IPS-20b (cell line): Measurements from ENCODE around the gene MEAF6.

Experiments
- H3K27ac ChIP-seq: one replicate; pipeline ENCODE4 v1.5.1; 2013; ENCODE audit warnings: low read length
- H3K27me3 ChIP-seq: 2 replicates; pipeline ENCODE4 v1.6.1; 2013; ENCODE audit warnings: mild to moderate bottlenecking, low read length, inconsistent platforms; ENCODE audit not compliant: insufficient read depth
- H3K36me3 ChIP-seq: 2 replicates; pipeline ENCODE4 v1.6.1; 2013; ENCODE audit warnings: low read depth, mild to moderate bottlenecking, inconsistent platforms, low read length, moderate library complexity; ENCODE audit not compliant: insufficient read depth
- H3K4me1 ChIP-seq: 2 replicates; pipeline ENCODE4 v1.6.1; 2013; ENCODE audit warnings: mild to moderate bottlenecking, control low read depth, inconsistent platforms, low read length, moderate library complexity; ENCODE audit not compliant: insufficient read depth
- H3K4me3 ChIP-seq: 2 replicates; pipeline ENCODE4 v1.5.1; 2013; ENCODE audit warnings: mild to moderate bottlenecking, low read length, inconsistent platforms
- H3K9ac ChIP-seq: 2 replicates; pipeline ENCODE4 v1.6.1; 2013; ENCODE audit warnings: low read depth, mild to moderate bottlenecking, inconsistent platforms, low read length, moderate library complexity
- H3K9me3 ChIP-seq: 2 replicates; pipeline ENCODE4 v1.6.1; 2013; ENCODE audit warnings: mild to moderate bottlenecking, low read depth, low read length, inconsistent platforms; ENCODE audit not compliant: insufficient read depth

Gene MEAF6

DNA sequence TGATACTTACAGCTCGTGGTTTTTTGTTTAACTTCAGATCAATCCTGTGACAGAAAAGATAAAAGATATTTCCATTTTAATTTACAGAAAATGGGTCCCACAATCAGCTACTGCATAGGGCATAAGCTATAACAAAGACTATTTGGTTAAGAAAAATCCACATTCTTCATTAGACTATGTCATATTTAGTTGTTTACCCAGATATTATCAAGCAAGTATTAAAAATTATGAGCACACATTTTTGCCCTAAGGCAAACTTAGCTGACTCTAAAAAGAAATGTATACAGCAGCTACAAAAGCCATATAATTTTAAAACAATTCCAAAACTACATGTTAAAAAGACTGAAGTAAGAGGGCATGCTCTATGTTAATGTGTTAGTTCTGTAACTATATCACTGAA is 18.7 kb downstream of the MEAF6 start:
- Histone ChIP-seq H3K4me1 (no peaks in the 10 kb centered on the region), H3K27me3 (no peaks in the 10 kb centered on the region), H3K4me3 (no peak overlapping the region), H3K9me3 (no peaks in the 10 kb centered on the region), H3K36me3 (peaks cover 51% of the 10 kb centered on the region), H3K27ac (no peak overlapping the region), H3K9ac (no peak overlapping the region)

- no peak overlapping the region for H3K4me3 ChIP-seq
- no peak overlapping the region for H3K9ac ChIP-seq
- H3K27ac ChIP-seq, result no peak overlapping the region
- H3K27me3 ChIP-seq, result no peaks in the 10 kb centered on the region
- peaks cover 37% of the 10 kb centered on the region; the same call in 1 of the 2 replicates for H3K36me3 ChIP-seq
- H3K4me1 ChIP-seq, result no peaks in the 10 kb centered on the region
- H3K9me3 ChIP-seq, result no peaks in the 10 kb centered on the region
Measured at GRCh38 chr1:37493336-37494098, 21.0 kb downstream of the MEAF6 start.

DNA sequence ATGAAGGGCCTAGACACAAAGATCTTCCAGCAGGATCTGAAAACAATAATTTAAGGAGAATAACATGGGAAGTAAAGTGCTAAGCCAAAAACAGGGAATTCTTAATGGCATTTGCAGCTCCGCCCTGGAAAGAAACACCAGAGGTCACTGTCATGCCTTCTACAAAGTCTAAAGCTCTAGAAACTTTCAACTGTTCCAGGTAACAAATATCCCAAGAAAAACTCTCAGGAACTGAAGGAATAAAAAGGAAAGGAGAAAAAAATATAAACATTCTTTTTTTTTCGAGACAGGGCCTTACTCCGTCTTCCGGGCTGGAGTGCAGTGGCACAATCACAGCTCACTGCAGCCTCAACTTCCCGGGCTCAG is 27.0 kb downstream of the MEAF6 start:
- no peak overlapping the region for H3K4me3 ChIP-seq
- peaks cover 30% of the 10 kb centered on the region for H3K36me3 ChIP-seq
- H3K9me3 ChIP-seq, result no peaks in the 10 kb centered on the region
- H3K27ac ChIP-seq, result no peak overlapping the region
- H3K9ac ChIP-seq, result no peak overlapping the region
- no peaks in the 10 kb centered on the region for H3K27me3 ChIP-seq
- H3K4me1 ChIP-seq, result no peaks in the 10 kb centered on the region

DNA sequence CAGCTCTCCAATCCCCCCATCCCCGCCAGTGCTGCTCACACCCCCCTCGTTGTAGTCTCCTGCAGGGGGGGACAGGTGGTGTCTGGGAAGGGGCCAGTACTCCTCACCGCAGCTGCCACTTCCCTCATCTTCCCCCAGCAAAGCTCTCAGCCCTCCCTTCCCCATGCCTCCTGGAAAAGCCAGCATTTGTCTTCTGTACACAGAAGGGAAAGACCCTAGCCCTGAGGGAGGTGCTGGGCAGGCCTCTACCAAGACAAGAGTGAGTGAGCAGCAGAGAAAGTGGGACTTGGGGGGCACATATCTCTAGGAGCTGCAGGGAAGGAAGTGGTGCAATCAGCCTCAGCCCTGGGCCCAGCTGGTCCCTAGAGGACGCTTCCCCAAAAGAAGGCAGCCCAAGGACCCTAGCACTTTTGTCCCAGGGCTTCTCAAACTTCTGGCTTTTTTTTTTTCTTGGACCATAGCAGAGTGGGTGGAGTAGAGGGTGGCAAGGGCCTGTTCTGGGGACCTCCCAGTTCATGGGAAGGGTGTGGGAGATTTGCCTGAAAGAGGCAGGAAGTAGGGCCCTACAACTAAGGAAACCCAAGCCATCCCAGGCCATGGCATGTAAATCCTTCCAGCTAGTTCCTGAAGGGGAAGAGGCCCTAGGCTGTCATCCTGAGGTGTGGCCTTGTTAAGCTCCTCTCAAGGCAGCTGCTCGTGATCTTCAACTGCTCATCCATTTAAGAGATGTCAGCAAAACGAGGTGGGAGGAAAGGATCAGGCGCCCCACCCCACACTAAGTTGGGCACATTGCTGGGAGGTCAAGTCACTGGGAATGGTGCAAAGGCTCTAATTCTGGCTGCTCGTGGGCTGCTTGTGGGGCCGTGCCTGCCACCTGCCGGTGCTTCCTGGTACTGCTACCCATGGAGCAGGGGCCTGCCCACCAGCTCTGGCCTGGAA is 27.6 kb downstream of the MEAF6 start:
- Histone ChIP-seq H3K9ac (no peak overlapping the region), H3K36me3 (peaks cover 33% of the 10 kb centered on the region), H3K27ac (no peak overlapping the region), H3K27me3 (no peaks in the 10 kb centered on the region), H3K4me3 (no peak overlapping the region), H3K4me1 (no peaks in the 10 kb centered on the region), H3K9me3 (no peaks in the 10 kb centered on the region)

GRCh38 chr1:37485902-37486679 is 28.5 kb downstream of the MEAF6 start:
- H3K27ac ChIP-seq, result no peak overlapping the region
- no peaks in the 10 kb centered on the region for H3K9me3 ChIP-seq
- H3K4me3 ChIP-seq, result no peak overlapping the region
- no peaks in the 10 kb centered on the region for H3K4me1 ChIP-seq
- no peaks in the 10 kb centered on the region for H3K27me3 ChIP-seq
- H3K36me3 ChIP-seq, result peaks cover 39% of the 10 kb centered on the region
- no peak overlapping the region for H3K9ac ChIP-seq

GRCh38 chr1:37484325-37485051 is 30.1 kb downstream of the MEAF6 start:
- H3K9ac ChIP-seq, result no peak overlapping the region
- H3K9me3 ChIP-seq, result no peaks in the 10 kb centered on the region
- H3K4me3 ChIP-seq, result no peak overlapping the region
- no peaks in the 10 kb centered on the region for H3K27me3 ChIP-seq
- H3K27ac ChIP-seq, result no peak overlapping the region
- peaks cover 46% of the 10 kb centered on the region for H3K36me3 ChIP-seq
- H3K4me1 ChIP-seq, result no peaks in the 10 kb centered on the region

- Histone ChIP-seq H3K27ac (no peak overlapping the region), H3K4me1 (no peaks in the 10 kb centered on the region), H3K36me3 (peaks cover 52% of the 10 kb centered on the region), H3K4me3 (no peak overlapping the region), H3K9ac (no peak overlapping the region), H3K27me3 (no peaks in the 10 kb centered on the region), H3K9me3 (no peaks in the 10 kb centered on the region)
Measured at GRCh38 chr1:37483785-37484184, 30.8 kb downstream of the MEAF6 start.

GRCh38 chr1:37482796-37483744 is 31.5 kb downstream of the MEAF6 start:
- Histone ChIP-seq H3K4me1 (peaks cover 6% of the 10 kb centered on the region), H3K9me3 (no peaks in the 10 kb centered on the region), H3K27me3 (no peaks in the 10 kb centered on the region), H3K36me3 (peaks cover 59% of the 10 kb centered on the region), H3K27ac (no peak overlapping the region), H3K4me3 (no peak overlapping the region), H3K9ac (no peak overlapping the region)

DNA sequence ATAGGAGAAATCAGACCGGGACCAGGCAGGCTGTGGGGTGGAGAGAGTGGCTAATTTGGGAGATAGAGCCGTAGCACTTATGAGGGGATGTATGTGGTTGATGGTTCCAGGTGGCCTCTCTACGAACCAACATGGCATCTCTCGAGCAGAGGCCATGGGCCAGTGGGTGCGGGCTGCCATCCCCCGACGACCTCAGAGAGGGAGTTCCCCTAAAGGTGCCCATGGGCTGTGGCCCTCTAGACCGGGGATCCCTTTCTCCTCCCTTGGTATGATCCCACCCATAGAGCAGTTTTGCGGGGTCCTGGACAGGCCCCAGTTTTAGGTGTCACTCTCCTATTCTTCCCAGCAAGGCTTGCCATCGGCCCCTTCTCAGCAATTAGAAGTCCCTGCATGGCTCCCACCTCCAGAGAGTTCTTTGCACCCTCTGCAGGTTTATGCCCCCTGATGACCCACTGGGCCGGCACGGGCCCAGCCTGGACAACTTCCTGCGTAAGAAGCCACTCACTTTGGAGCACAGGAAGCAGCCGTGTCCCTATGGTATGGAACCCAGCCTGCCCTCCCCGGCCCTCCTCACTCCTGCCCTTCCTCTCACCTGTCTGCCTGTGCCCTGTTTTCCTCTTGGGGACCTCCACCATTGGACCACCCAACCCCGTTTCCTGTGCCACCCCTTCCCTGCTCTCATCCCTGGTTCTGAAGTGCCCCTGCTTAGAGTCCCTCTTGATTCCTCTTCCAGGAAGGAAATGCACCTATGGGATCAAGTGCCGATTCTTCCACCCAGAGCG is 32.4 kb downstream of the MEAF6 start:
- Histone ChIP-seq H3K4me3 (no peak overlapping the region), H3K27me3 (no peaks in the 10 kb centered on the region), H3K9ac (no peak overlapping the region), H3K36me3 (peaks cover 64% of the 10 kb centered on the region), H3K4me1 (peaks cover 12% of the 10 kb centered on the region), H3K9me3 (no peaks in the 10 kb centered on the region), H3K27ac (no peak overlapping the region)
